Naive B cell (primary cell): ENCODE data around the gene SMG1. TPM values are rescaled to one million over a fixed set of nuclear protein-coding genes. Genes with fewer than 3 reads are reported as not detected.
"Not testable (repeated sequence)": the region's sequence is repeated elsewhere in the genome, so short reads cannot be mapped to it uniquely, and the experiment has no call there.

Experiments
- ATAC-seq, 2 donors: fragments of 150-1000 bp; cut with Tn5 transposase; 2 replicates each; pipeline ENCODE4 v1.10.0; 2021; ENCODE audit warnings: low read depth in 2 of 2, mild to moderate bottlenecking in 2 of 2, moderate library complexity in 2 of 2
- DNase-seq: peaks from one replicate; pipeline ENCODE4 v3.0.0; 2022
- H3K27ac Mint-ChIP-seq, 6 donors: one replicate each; pipeline ENCODE4 v1.8.0; 2020 to 2022; ENCODE audit warnings: mild to moderate bottlenecking in 6 of 6, mixed read lengths in 6 of 6, moderate library complexity in 5 of 6, inconsistent platforms in 2 of 6
- H3K27me3 Mint-ChIP-seq, 3 donors: one replicate each; pipeline ENCODE4 v1.8.0; 2021 to 2022; ENCODE audit warnings: mixed read lengths in 3 of 3, mild to moderate bottlenecking in 1 of 3
- H3K36me3 Mint-ChIP-seq, 2 donors: one replicate each; pipeline ENCODE4 v1.8.0; 2020 to 2022; ENCODE audit warnings: mixed read lengths in 2 of 2, inconsistent platforms in 1 of 2, mild to moderate bottlenecking in 1 of 2
- H3K4me1 Mint-ChIP-seq, 3 donors: one replicate each; pipeline ENCODE4 v1.8.0; 2020 to 2022; ENCODE audit warnings: mixed read lengths in 3 of 3, inconsistent platforms in 1 of 3, mild to moderate bottlenecking in 1 of 3, moderate library complexity in 1 of 3
- H3K4me3 Mint-ChIP-seq, 8 donors: one replicate each; pipeline ENCODE4 v1.8.0; 2020 to 2022; ENCODE audit warnings: mild to moderate bottlenecking in 8 of 8, mixed read lengths in 8 of 8, moderate library complexity in 8 of 8, inconsistent platforms in 2 of 8
- H3K9me3 Mint-ChIP-seq, 7 donors: one replicate each; pipeline ENCODE4 v1.8.0; 2020 to 2022; ENCODE audit warnings: mixed read lengths in 7 of 7, mild to moderate bottlenecking in 5 of 7, inconsistent platforms in 2 of 7, moderate library complexity in 1 of 7
- polyA plus RNA-seq, 6 donors: library from polyadenylated mRNA; unstranded; fragments of 300-500 nt; fragmentation: Illumina TruSeq; gene quantifications; one replicate each; pipeline ENCODE4 v1.2.3, GENCODE V29; 2021; ENCODE audit warnings: low read depth in 6 of 6

SMG1 gene
- polyA plus RNA-seq, 6 donors from 2014 or later = 13.4 to 28.7 (median 19.5) TPM

GRCh38 chr16:18925215-18925985 is 808 bp downstream of the SMG1 start:
- H3K9me3 Mint-ChIP-seq, H3K36me3 Mint-ChIP-seq, H3K27me3 Mint-ChIP-seq: not testable (repeated sequence)
- H3K27ac Mint-ChIP-seq = peak overlapping the region; percentile 84 to 97 (median 95)
- H3K4me1 Mint-ChIP-seq = peaks cover 22 to 36% (median 35%) of the 10 kb centered on the region in 3 donors
- H3K4me3 Mint-ChIP-seq = peak overlapping the region; percentile 88 to 95 (median 94)
- peak; percentile 65 for DNase-seq
- peak; percentile 43 to 49 for ATAC-seq

DNA sequence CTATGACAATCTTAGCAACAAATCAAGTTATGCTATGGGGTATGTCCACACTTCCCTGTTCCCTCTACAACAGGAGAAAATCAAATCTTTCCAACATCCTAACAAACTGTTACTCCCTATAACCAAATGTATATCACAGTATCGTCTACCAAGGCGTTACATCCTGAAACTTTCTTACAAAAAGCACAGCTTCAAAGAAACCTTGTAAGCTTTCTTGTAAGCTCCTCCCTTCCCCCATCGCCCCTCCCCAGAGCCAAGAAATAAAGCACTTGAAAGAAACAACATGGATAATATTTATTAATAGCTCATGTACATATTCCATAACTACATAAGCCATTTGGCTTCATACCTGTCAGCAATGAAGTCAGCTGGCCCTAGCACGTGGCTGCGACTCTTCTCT is 2.3 kb downstream of the SMG1 start:
- peak overlapping the region in 5 of 6 donors; percentile 15 to 87 (median 59) for H3K27ac Mint-ChIP-seq
- H3K9me3 Mint-ChIP-seq, H3K36me3 Mint-ChIP-seq, ATAC-seq, DNase-seq, H3K27me3 Mint-ChIP-seq: not testable (repeated sequence)
- H3K4me3 Mint-ChIP-seq = peak overlapping the region in 5 of 8 donors; percentile 31 to 93 (median 56)
- peaks cover 26 to 51% (median 47%) of the 10 kb centered on the region in 3 donors for H3K4me1 Mint-ChIP-seq

GRCh38 chr16:18923124-18923523 is 3.1 kb downstream of the SMG1 start:
- H3K4me3 Mint-ChIP-seq = peak overlapping the region in 4 of 8 donors; percentile 20 to 33 (median 26)
- not testable (repeated sequence) for H3K27me3 Mint-ChIP-seq, DNase-seq, H3K9me3 Mint-ChIP-seq, ATAC-seq, H3K36me3 Mint-ChIP-seq
- peak overlapping the region in 1 of 6 donors; percentile 68 for H3K27ac Mint-ChIP-seq
- peaks cover 30 to 56% (median 52%) of the 10 kb centered on the region in 3 donors for H3K4me1 Mint-ChIP-seq

GRCh38 chr16:18909585-18909984 is 16.6 kb downstream of the SMG1 start:
- H3K27ac Mint-ChIP-seq = peak overlapping the region in 1 of 6 donors; percentile 47
- not testable (repeated sequence) for H3K4me3 Mint-ChIP-seq, H3K27me3 Mint-ChIP-seq, H3K36me3 Mint-ChIP-seq, DNase-seq, H3K9me3 Mint-ChIP-seq, ATAC-seq
- H3K4me1 Mint-ChIP-seq = peaks cover 18 to 56% (median 23%) of the 10 kb centered on the region in 3 donors

- Mint-ChIP-seq H3K4me1 (peaks cover 18 to 53% (median 25%) of the 10 kb centered on the region in 3 donors), H3K27ac (peak overlapping the region in 1 of 6 donors; percentile 27)
- not testable (repeated sequence) for H3K36me3 Mint-ChIP-seq
Measured at GRCh38 chr16:18908716-18909115, 17.5 kb downstream of the SMG1 start.

DNA sequence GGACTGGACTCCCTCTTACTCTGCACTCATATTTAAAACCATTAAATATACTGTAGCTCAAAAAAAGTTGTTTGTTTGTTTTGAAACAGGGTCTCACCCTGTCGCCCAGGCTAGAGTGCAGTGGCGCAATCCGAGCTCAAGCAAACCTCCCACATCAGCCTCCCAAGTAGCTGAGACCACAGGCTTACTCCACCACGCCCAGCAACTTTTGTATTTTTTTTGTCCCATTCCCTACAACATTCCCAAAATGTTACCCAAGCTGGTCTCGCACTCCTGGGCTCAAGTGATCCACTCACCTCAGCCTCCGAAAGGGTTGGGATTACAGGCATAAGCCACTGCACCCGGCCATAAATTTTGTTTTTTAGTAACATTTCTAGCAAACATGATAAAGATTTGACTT is 23.4 kb downstream of the SMG1 start:
- DNase-seq, H3K4me3 Mint-ChIP-seq, H3K27me3 Mint-ChIP-seq, H3K9me3 Mint-ChIP-seq, H3K36me3 Mint-ChIP-seq, ATAC-seq: not testable (repeated sequence)
- Mint-ChIP-seq H3K4me1 (peaks cover 31 to 55% (median 47%) of the 10 kb centered on the region in 3 donors), H3K27ac (peak overlapping the region in 3 of 6 donors; percentile 32 to 40 (median 39))

More at GRCh38 chr16:18908716-18909115, 17.5 kb downstream of the SMG1 start:
- not testable (repeated sequence) for ATAC-seq, H3K4me3 Mint-ChIP-seq, H3K9me3 Mint-ChIP-seq, DNase-seq, H3K27me3 Mint-ChIP-seq

GRCh38 chr16:18902044-18902443 is 24.2 kb downstream of the SMG1 start:
- ATAC-seq, DNase-seq, H3K36me3 Mint-ChIP-seq, H3K27me3 Mint-ChIP-seq, H3K9me3 Mint-ChIP-seq: not testable (repeated sequence)
- Mint-ChIP-seq H3K4me3 (peak overlapping the region in 1 of 8 donors; percentile 69), H3K4me1 (peaks cover 31 to 52% (median 47%) of the 10 kb centered on the region in 3 donors), H3K27ac (peak overlapping the region in 3 of 6 donors; percentile 32 to 42 (median 42))

DNA sequence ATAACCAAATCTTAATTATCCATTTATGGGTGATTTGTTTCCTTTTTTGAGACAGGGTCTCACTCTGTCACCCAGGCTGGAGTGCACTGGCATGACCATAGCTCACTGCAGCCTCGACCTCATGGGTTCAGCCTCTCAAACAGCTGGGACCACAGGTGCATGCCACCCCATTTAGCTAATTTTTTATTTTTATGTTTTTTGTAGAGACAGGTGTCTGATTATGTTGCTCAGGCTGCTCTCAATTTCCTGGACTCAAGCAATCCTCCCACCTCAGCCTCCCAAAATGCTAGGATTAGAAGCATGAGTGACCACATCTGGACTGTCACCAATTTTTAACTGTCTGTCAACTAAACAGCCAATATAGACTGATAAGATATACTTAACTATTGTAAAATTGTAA is 25.0 kb downstream of the SMG1 start:
- not testable (repeated sequence) for H3K27ac Mint-ChIP-seq, H3K4me3 Mint-ChIP-seq, H3K9me3 Mint-ChIP-seq, ATAC-seq, H3K36me3 Mint-ChIP-seq, H3K27me3 Mint-ChIP-seq, DNase-seq
- H3K4me1 Mint-ChIP-seq = peaks cover 26 to 44% (median 41%) of the 10 kb centered on the region in 3 donors

- not testable (repeated sequence) for H3K4me3 Mint-ChIP-seq, H3K9me3 Mint-ChIP-seq, ATAC-seq, H3K27me3 Mint-ChIP-seq, DNase-seq, H3K4me1 Mint-ChIP-seq
- H3K36me3 Mint-ChIP-seq = peaks cover 9 to 11% of the 10 kb centered on the region in 2 donors
- H3K27ac Mint-ChIP-seq = peak overlapping the region in 1 of 6 donors; percentile 47
Measured at GRCh38 chr16:18884456-18884855, 41.8 kb downstream of the SMG1 start.

DNA sequence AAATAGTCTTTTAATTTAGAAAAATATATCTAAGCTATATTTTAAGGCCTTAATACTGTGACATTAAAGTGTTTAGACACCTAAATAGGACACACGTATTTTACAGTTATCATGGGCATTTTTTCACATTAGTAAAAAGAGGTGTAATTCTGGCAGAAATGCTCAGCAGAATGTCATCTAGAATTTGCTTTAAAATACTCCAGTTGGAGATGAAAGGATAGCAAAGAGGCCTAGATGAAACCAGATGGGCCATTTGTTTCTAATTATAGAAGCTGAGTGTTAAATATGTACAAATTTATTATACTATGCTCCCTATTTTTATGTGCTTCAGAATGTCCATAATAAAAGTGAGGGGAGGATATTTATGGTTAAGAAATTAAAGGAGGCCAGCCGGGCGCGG is 48.5 kb downstream of the SMG1 start:
- DNase-seq, H3K4me3 Mint-ChIP-seq, H3K4me1 Mint-ChIP-seq, H3K27me3 Mint-ChIP-seq, ATAC-seq, H3K9me3 Mint-ChIP-seq, H3K36me3 Mint-ChIP-seq: not testable (repeated sequence)
- peak overlapping the region in 1 of 6 donors; percentile 49 for H3K27ac Mint-ChIP-seq

- peak overlapping the region in 3 of 6 donors; percentile 53 to 67 (median 54) for H3K27ac Mint-ChIP-seq
- H3K9me3 Mint-ChIP-seq, H3K27me3 Mint-ChIP-seq, H3K4me3 Mint-ChIP-seq, H3K36me3 Mint-ChIP-seq, ATAC-seq, H3K4me1 Mint-ChIP-seq: not testable (repeated sequence)
- DNase-seq = peak; percentile 25
Measured at GRCh38 chr16:18877259-18877658, 48.9 kb downstream of the SMG1 start.

- not testable (repeated sequence) for ATAC-seq
Measured at GRCh38 chr16:18876301-18876700, 49.9 kb downstream of the SMG1 start.

GRCh38 chr16:18869043-18869771 is 57.0 kb downstream of the SMG1 start:
- ATAC-seq, H3K4me1 Mint-ChIP-seq, H3K9me3 Mint-ChIP-seq, H3K27ac Mint-ChIP-seq, H3K36me3 Mint-ChIP-seq, DNase-seq, H3K27me3 Mint-ChIP-seq, H3K4me3 Mint-ChIP-seq: not testable (repeated sequence)

More at GRCh38 chr16:18876301-18876700, 49.9 kb downstream of the SMG1 start:
- H3K27ac Mint-ChIP-seq, H3K4me1 Mint-ChIP-seq, DNase-seq, H3K9me3 Mint-ChIP-seq, H3K4me3 Mint-ChIP-seq, H3K27me3 Mint-ChIP-seq, H3K36me3 Mint-ChIP-seq: not testable (repeated sequence)
